Measurements from ENCODE around the gene TRPM8.

TRPM8 gene

DNA sequence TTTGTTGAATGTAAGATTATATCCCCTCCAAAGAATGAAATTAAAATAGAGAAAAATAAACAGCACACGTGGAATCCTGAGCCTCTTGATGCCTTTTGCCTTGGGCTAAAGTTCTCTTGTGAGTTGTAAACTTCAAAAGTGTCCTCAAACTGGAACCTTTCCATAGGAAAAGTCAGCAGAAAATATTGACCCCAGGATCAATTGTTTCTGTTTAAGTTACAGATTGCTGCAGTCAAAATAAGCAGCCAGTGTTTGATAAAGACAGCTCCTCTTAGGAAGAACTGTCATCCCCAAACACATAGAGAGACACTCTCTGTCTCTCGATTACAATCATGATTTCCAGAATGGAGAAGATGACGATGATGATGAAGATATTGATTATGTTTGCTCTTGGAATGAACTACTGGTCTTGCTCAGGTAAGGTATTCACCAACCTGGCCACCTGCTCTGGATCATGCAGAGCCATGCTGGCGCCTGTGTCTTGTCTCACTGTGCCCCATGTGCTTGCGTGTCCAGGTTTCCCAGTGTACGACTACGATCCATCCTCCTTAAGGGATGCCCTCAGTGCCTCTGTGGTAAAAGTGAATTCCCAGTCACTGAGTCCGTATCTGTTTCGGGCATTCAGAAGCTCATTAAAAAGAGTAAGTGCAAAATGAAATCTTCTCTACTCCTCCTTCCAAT is 133.4 kb downstream of the TRPM8 start, which contains the start of gene SPP2:
SPP2 (plus strand) TSS at position 248 of the 681 bp plus-strand sequence; CDS start at position 333, 85 bp downstream.
- no peak for DNase-seq

DNA sequence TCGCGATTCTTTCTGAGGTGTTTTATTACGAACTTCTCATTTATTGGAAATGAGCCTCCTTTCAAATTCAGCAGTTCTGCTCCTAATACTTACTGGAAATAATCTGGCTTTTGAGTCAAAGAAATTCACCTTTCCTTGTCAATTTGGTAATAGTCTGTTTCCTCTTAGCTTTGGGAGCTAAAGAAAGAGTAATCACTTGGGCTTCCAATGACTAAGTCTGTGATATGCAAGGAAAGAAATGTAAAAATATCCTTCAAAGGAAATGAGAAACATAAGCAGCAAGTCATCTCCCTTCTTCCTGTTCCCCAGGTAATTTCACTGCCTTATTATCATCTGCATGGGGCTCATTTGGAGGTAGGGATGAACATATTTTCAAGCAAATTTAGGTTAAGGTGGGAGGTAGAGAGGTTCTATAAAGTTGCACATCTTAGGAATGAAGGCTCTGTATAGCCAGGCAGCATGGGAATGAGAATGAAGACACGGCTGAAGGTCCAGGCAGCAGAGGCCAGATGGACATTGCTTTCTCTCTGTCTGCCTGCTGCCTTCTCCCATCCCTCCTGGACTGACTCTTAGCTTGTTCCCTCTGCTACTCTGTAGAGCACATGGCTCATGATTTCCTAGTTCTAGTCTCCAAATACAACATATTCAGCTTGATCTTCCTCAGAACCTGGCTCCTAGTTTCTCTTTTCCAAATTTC is 134.3 kb downstream of the TRPM8 start:
- no peak for DNase-seq

DNA sequence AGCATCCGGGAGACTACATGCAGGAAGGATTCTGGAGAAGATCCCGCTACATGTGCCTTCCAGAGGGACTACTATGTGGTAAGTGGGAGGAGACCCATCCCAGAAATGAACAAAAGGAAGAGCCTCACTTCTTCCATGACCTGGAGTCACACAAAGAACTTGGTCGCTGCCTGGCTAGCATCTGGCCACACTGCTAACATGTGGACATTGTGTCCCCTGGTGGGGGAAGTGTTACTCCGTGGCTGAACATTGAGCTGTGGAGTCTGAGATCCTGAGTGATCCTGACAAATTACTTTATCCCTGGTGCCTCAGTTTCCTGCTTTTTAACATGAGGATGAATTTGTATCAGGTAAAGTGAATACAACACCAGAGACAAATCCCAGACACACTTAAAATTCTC is 141.7 kb downstream of the TRPM8 start:
- no peak for DNase-seq

DNA sequence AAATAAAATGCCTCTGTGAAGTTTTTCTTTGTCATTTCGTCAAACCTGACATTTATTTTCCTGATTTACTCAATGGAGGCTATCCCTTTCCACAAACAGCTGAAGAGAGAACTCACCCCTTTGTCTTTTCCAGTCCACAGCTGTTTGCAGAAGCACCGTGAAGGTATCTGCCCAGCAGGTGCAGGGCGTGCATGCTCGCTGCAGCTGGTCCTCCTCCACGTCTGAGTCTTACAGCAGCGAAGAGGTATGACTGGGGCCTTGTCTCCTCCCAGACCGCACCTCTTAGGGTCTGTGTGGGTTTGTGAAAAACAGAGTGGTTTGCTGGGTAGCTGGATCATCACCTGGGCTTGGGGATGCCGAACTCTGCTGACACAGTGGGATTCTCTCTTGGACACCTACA is 143.1 kb downstream of the TRPM8 start:
- DNase-seq: no peak

DNA sequence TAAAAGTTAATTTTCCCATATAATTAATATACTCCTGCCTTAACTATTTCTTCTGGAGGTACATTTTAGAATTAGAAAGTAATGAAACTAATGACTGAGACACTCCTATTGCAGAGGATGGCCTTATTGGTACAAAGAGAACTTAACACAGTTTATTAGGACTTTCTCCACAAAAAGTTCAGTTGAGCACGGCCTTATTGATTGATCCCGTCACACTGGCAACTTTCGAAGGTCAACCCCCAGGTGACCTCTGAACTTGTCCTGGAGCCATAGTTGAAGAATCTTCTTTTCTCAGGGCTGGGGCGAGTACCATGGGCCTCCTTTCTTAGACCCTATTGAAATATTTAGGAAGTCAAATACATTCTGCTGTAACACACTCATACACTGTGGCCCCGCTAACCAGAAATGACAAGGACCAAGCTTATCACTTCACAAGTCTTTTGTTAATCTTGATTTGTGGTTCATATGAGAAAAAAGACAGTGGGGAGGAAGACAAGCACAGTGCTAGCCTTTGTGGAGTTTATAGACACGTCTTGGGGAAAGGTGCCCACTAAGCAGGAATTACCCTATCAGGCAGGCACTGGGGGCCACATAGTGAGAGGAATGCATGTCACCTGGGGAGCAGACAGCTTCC is 144.6 kb downstream of the TRPM8 start:
- DNase-seq: no peak

DNA sequence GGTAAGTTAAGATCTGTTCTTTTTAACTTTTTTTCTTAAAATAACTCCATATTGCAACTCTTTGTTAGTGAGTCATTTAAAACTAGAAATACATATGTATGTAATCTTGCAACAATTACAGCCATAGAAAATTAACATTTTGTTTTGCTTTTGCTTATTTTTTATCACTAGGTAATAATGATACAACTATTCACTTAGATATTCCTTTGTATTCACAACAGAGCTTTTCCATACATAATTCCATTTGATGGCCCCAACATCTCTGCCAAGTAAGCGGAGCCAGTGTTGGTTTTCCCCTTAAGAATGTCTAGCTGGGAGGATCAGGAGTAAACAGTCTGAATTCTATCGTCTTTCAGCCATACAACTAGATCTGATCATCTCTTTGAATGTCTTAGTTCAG is 149.4 kb downstream of the TRPM8 start:
- DNase-seq: no peak

All from left hindlimb (tissue), 1 donor.